H4 (cell line): ENCODE data around the gene USP40. TPM values are rescaled to one million over a fixed set of nuclear protein-coding genes. Genes with fewer than 3 reads are reported as not detected.

Experiments used
- DNase-seq: peaks from one replicate; pipeline ENCODE4 v3.0.0-alpha.2; 2015; ENCODE audit warnings: low spot score
- total RNA-seq: library from RNA; depleted of rRNA; stranded (reverse); fragments of >200 nt; shearing (Covaris generic); gene quantifications from 2 replicates; pipeline ENCODE4 v1.2.3, GENCODE V29; 2014; rRNA removed

Gene USP40
- total RNA-seq, 1 experiment from 2014 or later, result 20.6 TPM

GRCh38 chr2:233426619-233427342 is 139.8 kb downstream of the USP40 start:
- peak; percentile 91 for DNase-seq

Other genes starting within 250 kb of the USP40 start
- 33.4 and 34.3 TPM in 2 replicates for gene DGKD, start 212.3 kb downstream of the USP40 start, total RNA-seq
- not detected in 2 replicates for gene UGT1A8, start 50.9 kb upstream of the USP40 start, total RNA-seq
- gene UGT1A10, start 69.7 kb upstream of the USP40 start, total RNA-seq, result not detected in 2 replicates
- gene UGT1A9, start 105.1 kb upstream of the USP40 start, total RNA-seq, result 0.10 TPM in 1 of 2 replicates, not detected in the other
- gene UGT1A7, start 115.1 kb upstream of the USP40 start, total RNA-seq, result not detected in 2 replicates
- gene UGT1A6, start 126.1 kb upstream of the USP40 start, total RNA-seq, result 2.6 and 3.1 TPM in 2 replicates
- not detected in 2 replicates for gene UGT1A5, start 146.1 kb upstream of the USP40 start, total RNA-seq
- 0.04 TPM in 1 of 2 replicates, not detected in the other for gene UGT1A4, start 152.0 kb upstream of the USP40 start, total RNA-seq
- not detected in 2 replicates for gene UGT1A3, start 162.3 kb upstream of the USP40 start, total RNA-seq
- gene UGT1A1, start 193.5 kb upstream of the USP40 start, total RNA-seq, result 0.25 and 0.45 TPM in 2 replicates
- 0.02 TPM in 1 of 2 replicates, not detected in the other for gene MROH2A, start 211.5 kb upstream of the USP40 start, total RNA-seq